Mesodermal cell (in vitro differentiated cells): ENCODE data around the gene AGRN.
"Not testable (repeated sequence)": the region's sequence is repeated elsewhere in the genome, so short reads cannot be mapped to it uniquely, and the experiment has no call there.

Experiments
- H3K27ac ChIP-seq: 2 replicates; pipeline ENCODE4 v1.7.0; 2013; ENCODE audit warnings: mild to moderate bottlenecking, low read depth, low read length, moderate library complexity; ENCODE audit not compliant: severe bottlenecking
- H3K36me3 ChIP-seq: 2 replicates; pipeline ENCODE4 v1.7.1; 2013; ENCODE audit warnings: mild to moderate bottlenecking, low read length, moderate library complexity; ENCODE audit not compliant: control insufficient read depth, insufficient read depth
- H3K4me1 ChIP-seq: one replicate; pipeline ENCODE4 v1.7.1; 2013; ENCODE audit warnings: mild to moderate bottlenecking, low read length; ENCODE audit not compliant: insufficient read depth, control insufficient read depth, poor library complexity, severe bottlenecking
- H3K4me3 ChIP-seq: 2 replicates; pipeline ENCODE4 v1.7.0; 2013; ENCODE audit warnings: low read length, control low read depth, mild to moderate bottlenecking; ENCODE audit not compliant: insufficient read depth, poor library complexity, severe bottlenecking; ENCODE audit errors: extremely low read depth
- H3K9me3 ChIP-seq: 2 replicates; pipeline ENCODE4 v1.7.1; 2013; ENCODE audit warnings: mild to moderate bottlenecking, low read length, moderate library complexity; ENCODE audit not compliant: control insufficient read depth
- WGBS, 2 experiments: methylation state at CpG; one replicate each; pipeline ENCODE4 v1.1.5; 2013; ENCODE audit warnings: missing lambda C conversion rate in 2 of 2; ENCODE audit not compliant: insufficient coverage in 2 of 2; 5-methylcytosine and 5-hydroxymethylcytosine counted together

AGRN gene

DNA sequence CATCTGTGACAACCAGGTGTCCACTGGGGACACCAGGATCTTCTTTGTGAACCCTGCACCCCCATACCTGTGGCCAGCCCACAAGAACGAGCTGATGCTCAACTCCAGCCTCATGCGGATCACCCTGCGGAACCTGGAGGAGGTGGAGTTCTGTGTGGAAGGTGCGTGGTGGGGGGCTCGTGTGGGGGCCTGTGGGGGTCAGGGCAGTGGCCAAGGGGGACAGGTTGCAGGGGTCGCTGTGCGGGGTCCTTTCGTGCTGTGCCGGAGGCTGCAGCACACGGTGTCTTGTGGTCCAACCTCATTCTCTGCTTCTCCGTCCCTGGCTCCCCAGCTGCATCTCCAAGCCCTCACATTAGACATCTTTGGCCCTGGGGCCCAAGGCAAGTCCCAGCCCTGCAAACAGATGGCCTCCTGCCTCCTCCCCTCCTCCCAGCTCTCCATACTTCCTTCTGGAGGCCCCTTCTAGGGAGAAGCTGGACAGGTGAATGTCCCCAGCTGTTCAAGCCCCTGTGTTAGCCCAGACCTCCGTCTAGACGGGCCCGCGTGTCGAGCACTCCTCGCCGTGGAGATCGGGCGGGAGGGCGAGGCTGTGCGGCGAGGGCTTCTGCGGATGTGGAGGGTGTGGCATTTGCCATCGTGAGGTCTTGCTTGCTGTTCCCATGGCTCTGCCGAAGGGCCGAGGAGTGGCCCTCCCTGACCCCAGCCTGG, 2.5 kb downstream of the AGRN start:
- H3K4me1 ChIP-seq = peaks cover 48% of the 10 kb centered on the region
- no peaks in the 10 kb centered on the region for H3K9me3 ChIP-seq
- no peak overlapping the region for H3K4me3 ChIP-seq
- WGBS, 2 experiments = 89 to 93% methylated on average over 19 to 22 of the region's 27 CpGs
- peaks cover 22% of the 10 kb centered on the region for H3K36me3 ChIP-seq
- no peak overlapping the region for H3K27ac ChIP-seq

DNA sequence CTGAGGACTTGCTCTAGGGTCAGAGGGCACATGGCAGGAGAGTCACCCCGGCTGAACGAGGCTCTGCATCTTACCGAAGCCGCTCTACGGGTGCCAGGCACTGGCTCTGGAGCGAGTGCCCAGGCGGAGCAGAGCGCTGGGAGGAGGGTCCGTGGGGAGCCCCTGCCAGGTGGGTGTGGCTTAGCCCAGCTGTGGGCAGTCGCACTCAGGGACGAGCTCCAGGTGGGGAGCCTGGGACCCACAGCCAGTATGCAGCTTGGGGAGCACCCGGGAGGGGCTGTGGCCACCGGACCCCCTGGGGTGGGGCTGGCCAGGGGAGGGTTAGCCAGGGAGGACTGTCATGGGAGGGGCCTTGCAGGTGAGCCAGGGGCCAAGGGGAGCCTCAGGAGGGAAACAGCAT, 3.8 kb downstream of the AGRN start:
- no peak overlapping the region for H3K27ac ChIP-seq

DNA sequence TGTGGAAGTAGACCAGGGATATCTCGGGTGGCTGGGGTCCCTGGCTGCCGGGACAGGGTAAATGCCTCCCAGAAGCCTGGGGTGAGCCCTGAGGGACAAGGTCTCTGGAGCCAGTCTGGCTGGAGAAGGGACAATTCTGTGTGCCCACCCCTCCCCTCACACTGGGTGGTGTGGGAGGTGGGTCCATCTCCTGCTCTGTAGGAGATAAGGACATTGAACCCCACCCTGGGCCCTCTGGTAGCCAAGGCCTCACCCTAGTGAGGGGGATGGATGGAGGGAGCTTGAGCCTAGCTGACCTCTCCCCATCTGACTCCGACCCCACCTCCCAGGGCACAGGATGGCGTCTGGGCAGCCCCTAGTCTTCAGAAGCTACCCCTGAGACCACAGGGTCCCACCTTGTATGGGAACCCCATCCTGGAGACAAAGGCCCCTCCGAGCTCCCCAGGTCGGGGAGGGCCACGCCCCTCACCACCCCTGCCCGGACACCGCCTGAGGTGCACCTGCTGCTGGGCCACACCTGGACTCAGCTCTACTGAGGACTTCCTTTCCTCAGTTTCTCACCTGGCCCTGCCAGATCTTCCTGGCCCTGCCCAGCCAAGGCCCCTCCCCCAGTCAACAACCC, 4.3 kb downstream of the AGRN start:
- H3K4me3 ChIP-seq = no peak overlapping the region
- no peaks in the 10 kb centered on the region for H3K9me3 ChIP-seq
- WGBS, 2 experiments = 77 to 80% methylated on average over 7 to 8 of the region's 9 CpGs
- peaks cover 48% of the 10 kb centered on the region for H3K4me1 ChIP-seq
- H3K27ac ChIP-seq = no peak overlapping the region
- H3K36me3 ChIP-seq = peaks cover 26% of the 10 kb centered on the region

More for the DNA sequence above, 3.8 kb downstream of the AGRN start:
- H3K4me1 ChIP-seq = peaks cover 48% of the 10 kb centered on the region
- H3K9me3 ChIP-seq = no peaks in the 10 kb centered on the region
- WGBS, 2 experiments = 90 to 93% methylated on average over 11 to 12 of the region's 13 CpGs
- peaks cover 26% of the 10 kb centered on the region for H3K36me3 ChIP-seq
- H3K4me3 ChIP-seq = no peak overlapping the region

DNA sequence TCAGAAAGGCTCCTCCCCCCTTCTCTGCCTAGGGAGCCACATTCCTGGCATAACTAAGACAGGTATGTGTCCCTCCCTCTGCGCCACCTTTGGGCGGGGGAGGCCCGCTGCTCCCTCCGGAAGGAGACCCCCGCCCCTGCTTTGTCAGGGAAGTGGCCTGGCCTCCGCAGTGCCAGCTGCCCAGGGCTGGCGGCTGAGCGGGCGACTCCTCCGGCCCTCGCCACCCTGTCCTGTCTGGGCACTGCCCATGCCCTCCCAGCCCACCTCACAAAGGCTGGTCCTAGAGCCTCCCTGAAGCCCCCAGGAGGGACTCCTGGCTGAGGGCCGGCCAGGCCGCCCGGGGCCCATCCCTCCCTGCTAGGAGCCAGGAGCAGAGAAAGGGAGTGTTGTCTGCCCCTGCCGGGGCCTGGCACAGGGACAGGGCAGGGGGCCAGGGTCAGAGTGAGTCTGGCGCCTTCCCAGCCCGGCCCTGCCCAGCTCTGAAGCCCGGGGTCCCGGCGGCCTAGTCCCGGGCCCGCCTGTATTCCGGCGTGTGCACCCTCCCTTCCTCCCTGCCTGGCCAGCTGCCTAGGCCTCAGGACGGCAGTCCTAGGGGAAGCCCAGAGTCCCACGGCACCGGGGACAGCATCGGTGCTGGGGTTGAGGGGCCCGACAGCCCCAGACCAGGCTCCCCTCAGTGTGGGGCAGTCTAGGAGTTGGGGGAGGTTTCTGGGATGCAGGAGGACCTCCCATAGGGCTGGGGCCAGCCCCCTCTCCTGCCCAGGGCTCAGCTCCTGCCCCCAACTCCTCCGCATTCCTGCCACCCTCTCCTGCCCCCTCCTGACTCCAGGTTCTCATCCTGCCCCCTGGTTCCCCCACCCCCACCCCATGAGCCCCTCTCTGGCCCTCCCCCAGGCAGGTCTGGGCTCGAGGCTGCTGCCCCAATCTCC, 5.1 kb downstream of the AGRN start:
- 58 to 63% methylated on average over 20 to 22 of the region's 31 CpGs for WGBS, 2 experiments
- no peak overlapping the region for H3K27ac ChIP-seq

DNA sequence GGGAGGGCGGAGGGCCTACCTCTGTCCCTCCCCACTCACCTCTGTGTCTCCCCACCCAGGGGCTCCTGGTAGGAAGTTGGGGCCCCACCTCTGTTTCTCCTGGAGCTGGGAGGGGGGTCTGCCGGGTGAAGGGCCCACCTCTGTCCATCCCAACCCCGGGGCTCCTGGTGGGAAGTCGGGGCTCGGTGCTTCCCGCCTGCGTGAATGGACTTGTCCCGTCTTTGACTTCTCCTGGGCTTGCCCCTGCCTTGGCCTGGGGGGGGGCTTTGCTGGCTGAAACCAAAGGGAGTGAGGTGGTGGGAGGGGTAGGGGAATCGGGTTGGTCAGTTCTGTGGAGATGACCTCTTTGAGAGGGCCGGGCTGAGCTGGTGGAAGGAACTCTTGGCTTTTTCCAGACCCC, 5.8 kb downstream of the AGRN start:
- H3K4me1 ChIP-seq = peaks cover 48% of the 10 kb centered on the region
- H3K27ac ChIP-seq = no peak overlapping the region
- no peak overlapping the region for H3K4me3 ChIP-seq
- H3K9me3 ChIP-seq = no peaks in the 10 kb centered on the region
- H3K36me3 ChIP-seq = peaks cover 26% of the 10 kb centered on the region
- 93 to 97% methylated on average over 6 to 8 of the region's 10 CpGs for WGBS, 2 experiments

More for the DNA sequence above, 5.1 kb downstream of the AGRN start:
- peaks cover 26% of the 10 kb centered on the region for H3K36me3 ChIP-seq
- no peaks in the 10 kb centered on the region for H3K9me3 ChIP-seq
- H3K4me3 ChIP-seq = no peak overlapping the region
- H3K4me1 ChIP-seq = peaks cover 48% of the 10 kb centered on the region

DNA sequence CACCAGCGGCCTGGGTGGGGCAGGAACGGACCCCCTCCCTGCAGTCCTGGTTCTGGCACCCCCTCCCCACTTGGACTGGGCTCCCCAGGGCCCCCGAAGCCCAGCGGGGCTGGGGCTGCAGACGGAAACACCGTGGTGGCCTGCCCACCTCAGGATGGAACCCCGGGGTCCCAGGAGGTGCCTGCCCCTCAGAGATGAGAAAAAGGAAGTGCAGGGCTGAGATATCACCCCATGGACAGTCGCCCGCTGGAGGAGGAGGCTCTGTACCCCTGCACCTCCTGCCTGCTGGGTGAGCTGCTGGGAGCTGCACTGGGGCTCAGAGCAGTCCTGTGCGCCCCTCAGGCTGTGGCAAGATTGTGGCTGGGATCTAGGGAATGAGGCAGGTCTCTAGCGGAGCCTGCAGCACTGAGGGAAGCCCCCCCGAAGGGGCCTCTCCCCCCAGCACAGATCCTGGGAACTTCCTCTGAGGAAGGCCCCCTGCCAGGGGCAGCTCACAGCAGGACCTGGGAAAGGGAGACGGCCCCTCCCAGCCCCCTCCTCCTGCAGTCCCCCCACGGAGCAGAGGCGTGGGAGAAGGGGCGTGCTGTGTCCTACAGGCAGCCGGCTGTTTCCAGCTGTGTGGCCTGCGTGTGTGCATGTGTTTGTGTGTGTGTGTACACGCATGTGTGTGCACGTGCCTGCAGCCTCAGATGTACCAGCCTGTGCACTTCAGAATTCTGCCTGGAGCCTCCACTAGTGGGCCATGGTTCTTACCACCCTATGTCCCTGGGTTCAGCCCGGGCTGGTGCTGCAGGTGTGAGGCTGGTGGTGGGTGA, 6.9 kb downstream of the AGRN start:
- Histone ChIP-seq H3K4me1 (peaks cover 50% of the 10 kb centered on the region), H3K9me3 (no peaks in the 10 kb centered on the region), H3K4me3 (no peak overlapping the region), H3K36me3 (peaks cover 26% of the 10 kb centered on the region), H3K27ac (no peak overlapping the region)
- 83 to 91% methylated on average over 10 of the region's 21 CpGs for WGBS, 2 experiments

DNA sequence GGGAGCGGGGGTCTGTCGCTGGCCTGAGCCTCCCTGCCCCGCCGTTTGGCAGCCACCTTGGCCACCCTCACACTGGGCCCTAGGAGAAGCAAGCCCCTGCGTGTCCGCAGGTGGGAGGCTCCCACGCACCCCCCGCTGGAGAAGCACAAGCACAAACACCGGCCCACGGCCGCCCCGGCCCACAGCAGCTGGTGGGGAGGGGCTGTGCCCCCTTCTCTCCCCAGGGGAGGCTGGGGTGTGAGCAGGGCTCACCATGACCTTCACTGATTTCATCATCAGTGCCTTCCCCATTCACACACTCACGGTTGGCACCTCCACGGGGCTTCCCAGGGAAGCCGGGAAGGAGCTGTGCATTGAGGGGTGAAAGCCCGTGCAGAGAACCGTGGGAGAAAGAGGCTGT, 7.9 kb downstream of the AGRN start:
- Histone ChIP-seq H3K4me1 (peaks cover 47% of the 10 kb centered on the region), H3K36me3 (peaks cover 21% of the 10 kb centered on the region), H3K27ac (no peak overlapping the region), H3K9me3 (no peaks in the 10 kb centered on the region), H3K4me3 (no peak overlapping the region)
- WGBS, 2 experiments = 86 to 88% methylated on average over 7 to 10 of the region's 17 CpGs

DNA sequence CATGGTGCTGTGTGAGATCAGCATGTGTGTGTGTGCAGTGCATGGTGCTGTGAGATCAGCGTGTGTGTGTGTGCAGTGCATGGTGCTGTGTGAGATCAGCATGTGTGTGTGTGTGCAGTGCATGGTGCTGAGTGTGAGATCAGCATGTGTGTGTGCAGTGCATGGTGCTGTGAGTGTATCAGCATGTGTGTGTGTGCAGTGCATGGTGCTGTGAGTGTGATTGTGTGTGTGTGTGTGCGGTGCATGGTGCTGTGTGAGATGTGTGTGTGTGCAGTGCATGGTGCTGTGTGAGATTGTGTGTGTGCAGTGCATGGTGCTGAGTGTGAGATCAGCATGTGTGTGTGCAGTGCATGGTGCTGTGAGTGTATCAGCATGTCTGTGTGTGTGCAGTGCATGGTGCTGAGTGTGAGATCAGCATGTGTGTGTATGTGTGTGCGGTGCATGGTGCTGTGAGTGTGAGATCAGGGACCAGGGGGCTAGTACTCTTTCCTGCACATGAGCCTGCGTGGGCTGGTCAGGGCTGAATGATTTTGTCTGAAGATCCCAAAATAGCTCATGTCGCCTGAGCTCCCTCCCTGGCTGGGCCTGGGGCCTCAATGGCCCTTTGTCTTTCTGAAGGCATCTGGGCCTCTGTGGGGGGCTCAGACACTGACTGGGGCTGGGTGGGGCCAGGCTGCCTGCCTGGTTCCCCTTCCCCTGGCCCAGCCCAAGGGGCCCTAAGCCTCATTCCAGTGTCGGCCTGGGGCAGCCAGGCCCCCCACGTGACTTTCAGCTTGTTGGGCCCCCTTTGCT, 11.1 kb downstream of the AGRN start:
- not testable (repeated sequence) for H3K4me3 ChIP-seq, H3K9me3 ChIP-seq
- H3K4me1 ChIP-seq = peaks cover 22% of the 10 kb centered on the region
- H3K27ac ChIP-seq = peak overlapping the region; percentile 16
- WGBS, 2 experiments = 57 to 69% methylated on average over 4 to 7 of the region's 7 CpGs
- peaks cover 25% of the 10 kb centered on the region for H3K36me3 ChIP-seq

DNA sequence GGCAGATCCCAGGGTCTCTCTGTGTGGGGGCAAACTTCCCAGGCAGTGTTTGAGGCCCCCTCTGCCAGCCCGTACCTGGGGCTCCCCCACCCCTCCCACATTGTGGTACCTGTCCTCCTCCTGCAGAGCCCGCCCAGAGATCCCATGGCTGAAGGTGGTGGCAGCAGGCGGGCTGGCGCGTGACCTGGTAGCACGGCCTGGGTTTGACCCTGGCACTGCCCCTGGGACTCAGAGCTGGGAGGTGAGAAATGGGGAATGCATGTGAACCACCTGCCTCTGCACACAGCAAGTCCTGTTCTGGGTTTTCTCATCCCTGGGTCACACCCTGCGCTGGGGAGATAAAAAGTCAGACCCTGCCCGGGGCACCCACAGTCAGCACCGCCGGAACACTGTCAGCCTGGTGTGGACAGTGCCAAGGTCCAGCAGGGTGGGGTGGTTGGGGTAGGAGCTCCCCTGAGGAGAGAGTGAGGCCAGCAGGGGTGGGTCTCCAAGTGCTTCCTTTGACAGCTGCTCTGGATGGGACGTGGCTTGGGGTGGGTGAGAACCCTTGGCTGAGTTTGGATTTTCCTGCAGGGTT, 11.8 kb downstream of the AGRN start:
- WGBS, 2 experiments = 94 to 98% methylated on average over 4 to 11 of the region's 11 CpGs
- H3K4me3 ChIP-seq = no peak overlapping the region
- H3K27ac ChIP-seq = peak overlapping the region; percentile 16
- peaks cover 22% of the 10 kb centered on the region for H3K36me3 ChIP-seq
- peaks cover 15% of the 10 kb centered on the region for H3K4me1 ChIP-seq
- no peaks in the 10 kb centered on the region for H3K9me3 ChIP-seq
